Testis (tissue), 3 donors: ENCODE data around the gene PTPRC. TPM values are rescaled to one million over a fixed set of nuclear protein-coding genes. Genes with fewer than 3 reads are reported as not detected.

Experiments
- DNase-seq: peaks from one replicate; pipeline ENCODE4 v3.0.0-alpha.2; 2019
- H3K27ac ChIP-seq, 2 donors: fragments of 200-600 bp; sonication (generic); one replicate each; pipeline ENCODE4 v1.5.1; 2019
- H3K27me3 ChIP-seq: fragments of 200-600 bp; sonication (generic); one replicate; pipeline ENCODE4 v1.5.1; 2019
- H3K36me3 ChIP-seq: fragments of 200-600 bp; sonication (generic); one replicate; pipeline ENCODE4 v1.5.1; 2017; ENCODE audit warnings: low read depth; ENCODE audit errors: missing control alignments
- H3K4me1 ChIP-seq: fragments of 200-600 bp; sonication (generic); one replicate; pipeline ENCODE4 v1.5.1; 2019
- H3K4me3 ChIP-seq, 2 donors: fragments of 200-600 bp; sonication (generic); one replicate each; pipeline ENCODE4 v1.5.1; 2017 to 2019
- H3K9me3 ChIP-seq: fragments of 200-600 bp; sonication (generic); one replicate; pipeline ENCODE4 v1.5.1; 2017
- CTCF ChIP-seq, 3 experiments: fragments of 450-650 bp in 2 of 3; fragments of 200-600 bp in 1 of 3; sonication (generic) in 1 of 3; IDR thresholded peaks; one replicate each; pipeline ENCODE4 v1.5.1; 2016 to 2019; ENCODE audit warnings: antibody characterized with exemption in 3 of 3, mild to moderate bottlenecking in 2 of 3, moderate library complexity in 1 of 3
- POLR2A ChIP-seq: fragments of 450-650 bp; IDR thresholded peaks from one replicate; pipeline ENCODE4 v1.6.1; 2017; ENCODE audit warnings: antibody characterized with exemption, mild to moderate bottlenecking, moderate library complexity
- WGBS, 2 donors: methylation state at CpG; one replicate each; pipeline ENCODE4 v1.1.5; 2018; 5-methylcytosine and 5-hydroxymethylcytosine counted together
- intact Hi-C: fragments of 100-400 bp; cut with DNase I; formaldehyde crosslinking; loops from one replicate; pipeline ENCODE4 v1.15.1; 2023; ENCODE audit warnings: low total_unique reads
- polyA plus RNA-seq: library from polyadenylated mRNA; stranded (reverse); fragments of 350-450 nt; fragmentation: Illumina TruSeq; extraction: RNeasy Lipid Tissue Mini Kit (QIAGEN cat#74804); gene quantifications from one replicate; pipeline ENCODE4 v1.2.3, GENCODE V29; 2014; ENCODE audit warnings: low read depth, low replicate concordance; ENCODE audit not compliant: insufficient read depth
- total RNA-seq, 2 donors: library from RNA; depleted of rRNA; stranded (reverse); fragments of >200 nt; gene quantifications; one replicate each; pipeline ENCODE4 v1.2.3, GENCODE V29; 2016

Gene PTPRC
- total and polyA plus RNA-seq, 3 donors from 2014 or later, result 5.1 to 10.8 (median 9.7) TPM

- Histone ChIP-seq H3K36me3 (no peaks in the 10 kb centered on the region), H3K4me1 (no peaks in the 10 kb centered on the region), H3K4me3 (no peak overlapping the region), H3K27me3 (no peaks in the 10 kb centered on the region), H3K9me3 (no peaks in the 10 kb centered on the region), H3K27ac (no peak overlapping the region)
- intact Hi-C loops, result no loop called here
- no peak for DNase-seq
- no peak for TF ChIP-seq CTCF (IDR thresholded peaks at IDR 0.05)
- no peak for TF ChIP-seq POLR2A
Observed at GRCh38 chr1:198667807-198668206, 29.0 kb downstream of the PTPRC start.

- no peaks in the 10 kb centered on the region for H3K4me1 ChIP-seq
- 85 to 86% methylated on average over 5 of the region's 5 CpGs for WGBS, 2 donors
- no peaks in the 10 kb centered on the region for H3K36me3 ChIP-seq
- no peak overlapping the region for H3K27ac ChIP-seq
- intact Hi-C loops, result no loop called here
- no peaks in the 10 kb centered on the region for H3K27me3 ChIP-seq
- no peaks in the 10 kb centered on the region for H3K9me3 ChIP-seq
- TF ChIP-seq POLR2A (no peak), CTCF (IDR thresholded peaks at IDR 0.05) (no peak)
- DNase-seq, result no peak
- no peak overlapping the region for H3K4me3 ChIP-seq
Observed at GRCh38 chr1:198669023-198669698, 30.3 kb downstream of the PTPRC start.

GRCh38 chr1:198669771-198670170 lies 30.9 kb downstream of the PTPRC start:
- Histone ChIP-seq H3K4me3 (no peak overlapping the region), H3K4me1 (no peaks in the 10 kb centered on the region), H3K27ac (no peak overlapping the region), H3K9me3 (no peaks in the 10 kb centered on the region), H3K36me3 (no peaks in the 10 kb centered on the region), H3K27me3 (no peaks in the 10 kb centered on the region)
- intact Hi-C loops, result no loop called here
- TF ChIP-seq POLR2A (no peak), CTCF (IDR thresholded peaks at IDR 0.05) (no peak)
- WGBS, 2 donors, result 83 to 95% methylated on average over 2 of the region's 2 CpGs
- no peak for DNase-seq

- Histone ChIP-seq H3K36me3 (no peaks in the 10 kb centered on the region), H3K4me1 (no peaks in the 10 kb centered on the region), H3K27me3 (no peaks in the 10 kb centered on the region), H3K9me3 (no peaks in the 10 kb centered on the region), H3K4me3 (no peak overlapping the region), H3K27ac (no peak overlapping the region)
- intact Hi-C loops, result no loop called here
- TF ChIP-seq POLR2A (no peak), CTCF (IDR thresholded peaks at IDR 0.05) (no peak)
- DNase-seq, result no peak
- 70 to 90% methylated on average over 1 of the region's 1 CpG for WGBS, 2 donors
Observed at GRCh38 chr1:198671136-198671535, 32.3 kb downstream of the PTPRC start.

- 84 to 91% methylated on average over 3 of the region's 3 CpGs for WGBS, 2 donors
- Histone ChIP-seq H3K4me1 (no peaks in the 10 kb centered on the region), H3K9me3 (no peaks in the 10 kb centered on the region), H3K27ac (no peak overlapping the region), H3K27me3 (no peaks in the 10 kb centered on the region), H3K4me3 (no peak overlapping the region), H3K36me3 (no peaks in the 10 kb centered on the region)
- TF ChIP-seq CTCF (IDR thresholded peaks at IDR 0.05), result no peak
- TF ChIP-seq POLR2A, result no peak
- no peak for DNase-seq
- intact Hi-C loops, result no loop called here
Observed at GRCh38 chr1:198672124-198672523, 33.3 kb downstream of the PTPRC start.
